HL-60 (cell line): ENCODE data around the gene PIGQ.

Experiments
- DNase-seq, 2 experiments: peaks; one replicate each; pipeline ENCODE4 v3.0.0-alpha.2; 2010 to 2020; ENCODE audit warnings: low read depth in 1 of 2, low spot score in 1 of 2
- H3K27ac ChIP-seq: fragments of 250-450 bp; sonication (Bioruptor Pico); replicated peaks from 2 replicates; pipeline ENCODE4 v1.5.1; 2020; ENCODE audit warnings: mild to moderate bottlenecking, moderate library complexity
- H3K27me3 ChIP-seq: fragments of 250-450 bp; sonication (Bioruptor Pico); 2 replicates; pipeline ENCODE4 v1.5.1; 2021; ENCODE audit warnings: mild to moderate bottlenecking, moderate library complexity; ENCODE audit not compliant: insufficient read depth, poor library complexity, severe bottlenecking
- H3K4me3 ChIP-seq: replicated peaks from 2 replicates; pipeline ENCODE4 v1.5.1; 2011; ENCODE audit warnings: mild to moderate bottlenecking, control low read depth, low read length; ENCODE audit not compliant: insufficient read depth
- GABPA ChIP-seq: IDR thresholded peaks from 2 replicates; pipeline ENCODE4 v1.6.1; 2012; ENCODE audit warnings: low read depth
- POLR2AphosphoS5 ChIP-seq: IDR thresholded peaks from 2 replicates; pipeline ENCODE4 v1.6.1; 2012; ENCODE audit warnings: low read depth
- SPI1 ChIP-seq: IDR thresholded peaks from 2 replicates; pipeline ENCODE4 v1.6.1; 2012; ENCODE audit warnings: low read depth, mild to moderate bottlenecking, borderline replicate concordance
- TF ChIP-seq, protein P1 (sequence below): IDR thresholded peaks from one replicate; pipeline ENCODE4 v1.5.1; 2011; ENCODE audit warnings: low read length, control low read depth, inconsistent platforms; ENCODE audit not compliant: insufficient read depth
- TF ChIP-seq, protein P2 (sequence below): IDR thresholded peaks from 2 replicates; pipeline ENCODE4 v1.6.1; 2012; ENCODE audit warnings: low read depth; ENCODE audit not compliant: insufficient replicate concordance

PIGQ gene

DNA sequence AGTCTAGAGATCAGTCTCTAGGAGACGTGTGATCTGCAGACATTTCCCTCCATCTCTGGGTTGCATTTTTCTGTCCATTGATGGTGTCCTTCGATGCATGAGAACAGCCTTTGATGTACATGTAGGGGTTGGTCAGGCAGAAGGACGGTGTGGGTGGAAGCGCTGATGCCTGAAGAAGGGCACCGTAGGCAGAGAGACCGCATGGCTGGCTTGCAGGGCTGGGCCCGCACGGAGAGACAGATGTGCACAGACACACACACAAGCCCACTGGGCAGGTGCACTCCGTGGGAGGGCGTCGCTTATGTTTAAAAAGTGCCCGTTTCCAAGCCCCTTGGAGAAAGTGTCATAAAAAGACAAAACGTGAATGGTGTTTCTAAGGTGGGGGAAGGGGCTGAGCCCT is 45.4 kb downstream of the PIGQ start:
- no peak for DNase-seq
- TF ChIP-seq POLR2AphosphoS5 (no peak), GABPA (no peak), SPI1 (no peak)
- TF ChIP-seq, protein P1, sequence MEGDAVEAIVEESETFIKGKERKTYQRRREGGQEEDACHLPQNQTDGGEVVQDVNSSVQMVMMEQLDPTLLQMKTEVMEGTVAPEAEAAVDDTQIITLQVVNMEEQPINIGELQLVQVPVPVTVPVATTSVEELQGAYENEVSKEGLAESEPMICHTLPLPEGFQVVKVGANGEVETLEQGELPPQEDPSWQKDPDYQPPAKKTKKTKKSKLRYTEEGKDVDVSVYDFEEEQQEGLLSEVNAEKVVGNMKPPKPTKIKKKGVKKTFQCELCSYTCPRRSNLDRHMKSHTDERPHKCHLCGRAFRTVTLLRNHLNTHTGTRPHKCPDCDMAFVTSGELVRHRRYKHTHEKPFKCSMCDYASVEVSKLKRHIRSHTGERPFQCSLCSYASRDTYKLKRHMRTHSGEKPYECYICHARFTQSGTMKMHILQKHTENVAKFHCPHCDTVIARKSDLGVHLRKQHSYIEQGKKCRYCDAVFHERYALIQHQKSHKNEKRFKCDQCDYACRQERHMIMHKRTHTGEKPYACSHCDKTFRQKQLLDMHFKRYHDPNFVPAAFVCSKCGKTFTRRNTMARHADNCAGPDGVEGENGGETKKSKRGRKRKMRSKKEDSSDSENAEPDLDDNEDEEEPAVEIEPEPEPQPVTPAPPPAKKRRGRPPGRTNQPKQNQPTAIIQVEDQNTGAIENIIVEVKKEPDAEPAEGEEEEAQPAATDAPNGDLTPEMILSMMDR: no peak
- TF ChIP-seq, protein P2, sequence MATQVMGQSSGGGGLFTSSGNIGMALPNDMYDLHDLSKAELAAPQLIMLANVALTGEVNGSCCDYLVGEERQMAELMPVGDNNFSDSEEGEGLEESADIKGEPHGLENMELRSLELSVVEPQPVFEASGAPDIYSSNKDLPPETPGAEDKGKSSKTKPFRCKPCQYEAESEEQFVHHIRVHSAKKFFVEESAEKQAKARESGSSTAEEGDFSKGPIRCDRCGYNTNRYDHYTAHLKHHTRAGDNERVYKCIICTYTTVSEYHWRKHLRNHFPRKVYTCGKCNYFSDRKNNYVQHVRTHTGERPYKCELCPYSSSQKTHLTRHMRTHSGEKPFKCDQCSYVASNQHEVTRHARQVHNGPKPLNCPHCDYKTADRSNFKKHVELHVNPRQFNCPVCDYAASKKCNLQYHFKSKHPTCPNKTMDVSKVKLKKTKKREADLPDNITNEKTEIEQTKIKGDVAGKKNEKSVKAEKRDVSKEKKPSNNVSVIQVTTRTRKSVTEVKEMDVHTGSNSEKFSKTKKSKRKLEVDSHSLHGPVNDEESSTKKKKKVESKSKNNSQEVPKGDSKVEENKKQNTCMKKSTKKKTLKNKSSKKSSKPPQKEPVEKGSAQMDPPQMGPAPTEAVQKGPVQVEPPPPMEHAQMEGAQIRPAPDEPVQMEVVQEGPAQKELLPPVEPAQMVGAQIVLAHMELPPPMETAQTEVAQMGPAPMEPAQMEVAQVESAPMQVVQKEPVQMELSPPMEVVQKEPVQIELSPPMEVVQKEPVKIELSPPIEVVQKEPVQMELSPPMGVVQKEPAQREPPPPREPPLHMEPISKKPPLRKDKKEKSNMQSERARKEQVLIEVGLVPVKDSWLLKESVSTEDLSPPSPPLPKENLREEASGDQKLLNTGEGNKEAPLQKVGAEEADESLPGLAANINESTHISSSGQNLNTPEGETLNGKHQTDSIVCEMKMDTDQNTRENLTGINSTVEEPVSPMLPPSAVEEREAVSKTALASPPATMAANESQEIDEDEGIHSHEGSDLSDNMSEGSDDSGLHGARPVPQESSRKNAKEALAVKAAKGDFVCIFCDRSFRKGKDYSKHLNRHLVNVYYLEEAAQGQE: no peak
- Histone ChIP-seq H3K27me3 (no peaks in the 10 kb centered on the region), H3K27ac (no peak overlapping the region), H3K4me3 (no peak overlapping the region)

DNA sequence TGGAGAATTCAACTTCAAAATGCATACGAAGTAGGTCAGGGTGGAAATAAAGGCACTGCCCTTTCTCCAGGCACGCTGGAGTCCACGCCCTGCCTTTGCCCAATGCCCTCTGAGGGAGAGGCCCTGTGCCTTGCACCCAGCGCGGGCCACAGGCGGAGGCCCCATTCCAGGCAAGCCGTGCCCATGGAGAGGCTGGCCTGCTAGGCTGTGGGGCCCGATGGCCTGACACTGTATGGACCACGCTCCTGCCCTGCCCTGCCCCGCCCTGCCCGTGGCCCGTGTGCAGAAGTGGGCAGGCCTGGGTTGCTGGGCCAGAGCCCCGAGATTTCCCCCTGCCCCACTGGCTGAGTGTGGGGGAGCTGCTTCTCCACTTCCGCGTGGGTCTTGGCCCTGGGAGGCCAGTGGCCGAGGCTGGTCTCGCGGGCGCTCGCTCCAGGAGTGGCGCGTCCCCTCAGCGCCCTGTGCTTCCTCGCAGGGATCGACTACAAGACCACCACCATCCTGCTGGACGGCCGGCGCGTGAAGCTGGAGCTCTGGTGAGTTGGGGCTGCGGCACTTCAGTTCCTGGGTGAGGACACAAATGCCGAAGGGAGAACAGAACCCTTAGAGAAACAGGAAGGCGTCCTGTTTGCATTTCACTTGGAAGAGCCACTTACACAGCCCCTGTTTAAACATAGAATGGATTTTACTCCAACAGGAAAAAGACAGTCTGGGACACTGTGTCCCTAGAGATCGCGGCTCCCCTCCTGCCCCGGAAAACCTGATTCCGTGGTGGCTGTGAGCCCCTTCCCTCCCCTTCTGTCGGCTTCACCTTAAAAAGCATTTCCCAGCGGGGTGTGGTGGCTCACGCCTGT is 47.2 kb downstream of the PIGQ start:
- H3K27me3 ChIP-seq: no peaks in the 10 kb centered on the region
- H3K4me3 ChIP-seq: no peak overlapping the region
- no peak for DNase-seq
- H3K27ac ChIP-seq: no peak overlapping the region
- TF ChIP-seq, protein P1: no peak
- no peak for TF ChIP-seq GABPA
- TF ChIP-seq POLR2AphosphoS5: no peak
- TF ChIP-seq, protein P2: no peak
- no peak for TF ChIP-seq SPI1

DNA sequence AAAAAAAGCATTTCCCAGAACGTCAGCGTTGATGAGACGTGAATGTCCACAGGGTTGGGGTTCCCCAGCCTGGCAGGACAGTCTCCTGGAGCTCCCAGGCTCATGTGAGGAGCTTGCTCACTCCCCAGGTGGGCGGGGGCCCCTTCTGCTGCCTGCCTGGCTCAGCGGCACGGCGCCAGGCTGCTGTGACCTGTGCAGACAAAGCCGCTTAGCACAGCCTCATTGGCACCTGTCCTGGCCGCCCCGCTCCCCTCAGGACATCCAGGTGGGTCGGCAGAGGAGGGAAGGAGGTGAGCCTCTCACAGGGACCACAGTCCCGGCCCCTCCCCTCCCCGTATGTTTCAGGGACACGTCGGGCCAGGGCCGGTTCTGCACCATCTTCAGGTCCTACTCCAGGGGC is 48.1 kb downstream of the PIGQ start:
- Histone ChIP-seq H3K27ac (no peak overlapping the region), H3K27me3 (no peaks in the 10 kb centered on the region), H3K4me3 (no peak overlapping the region)
- TF ChIP-seq, protein P1: no peak
- TF ChIP-seq GABPA (no peak), SPI1 (no peak), POLR2AphosphoS5 (no peak)
- TF ChIP-seq, protein P2: no peak
- no peak for DNase-seq
